GM19035 (cell line): Measurements from ENCODE around the gene CDK12.
A peak's percentile ranks its signal among the peaks of the same experiment; 100 is the strongest.
"Not testable (repeated sequence)": the region's sequence is repeated elsewhere in the genome, so short reads cannot be mapped to it uniquely, and the experiment has no call there.

Source experiments
- ATAC-seq: cut with Tn5 transposase; IDR thresholded peaks from one replicate; pipeline ENCODE4 v1.9.1; 2021; ENCODE audit not compliant: unreplicated experiment

Gene CDK12

GRCh38 chr17:39461113-39461925 lies at the start of gene CDK12:
Gene CDK12 (plus strand): TSS chr17:39461486. CDS start chr17:39462072, 586 bp downstream.
- ATAC-seq, result peak; percentile 82

DNA sequence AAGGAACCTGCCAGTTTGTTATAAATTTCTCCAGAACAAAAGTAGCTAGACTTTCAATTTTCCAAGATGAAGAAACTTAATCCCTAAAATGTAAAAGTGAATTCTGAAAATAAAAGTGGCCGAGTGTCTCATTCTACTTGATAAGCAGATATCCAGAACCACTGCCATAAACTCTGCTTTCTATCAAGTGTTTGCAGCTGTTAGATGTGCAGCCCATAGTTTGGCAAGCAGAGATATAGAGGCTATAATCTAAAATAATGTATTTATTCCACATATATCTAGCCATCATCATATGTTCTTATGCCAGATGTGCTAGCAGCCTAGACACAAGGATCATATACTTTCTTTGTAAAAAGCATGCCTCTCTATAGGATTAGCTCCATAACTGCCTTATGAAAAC lies 45.1 kb upstream of the CDK12 start:
- no peak for ATAC-seq

- ATAC-seq, result no peak
Observed at GRCh38 chr17:39429600-39429999, 31.7 kb upstream of the CDK12 start.

- ATAC-seq, result not testable (repeated sequence)
Observed at GRCh38 chr17:39439868-39440267, 21.4 kb upstream of the CDK12 start.

DNA sequence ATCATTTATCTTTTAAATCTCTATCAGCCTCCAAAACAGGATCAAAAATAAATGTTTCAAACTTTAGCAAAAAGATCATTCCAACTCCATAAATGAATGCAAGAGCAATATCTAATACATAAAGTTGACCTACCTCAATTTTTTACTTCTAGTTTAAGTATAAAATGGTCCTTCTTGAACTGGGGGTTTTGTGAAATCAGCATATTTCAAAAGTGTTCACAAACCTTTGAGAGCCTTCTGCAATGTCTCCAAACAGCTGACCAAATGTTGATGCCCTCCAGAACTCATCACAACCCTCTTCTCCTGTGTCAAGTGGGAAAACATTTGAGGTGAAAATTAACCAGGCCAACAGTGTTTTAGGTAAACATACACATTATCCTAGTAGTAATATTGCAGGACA lies 18.0 kb upstream of the CDK12 start:
- no peak for ATAC-seq

GRCh38 chr17:39447561-39447960 lies 13.7 kb upstream of the CDK12 start:
- ATAC-seq, result no peak

- ATAC-seq, result no peak
Observed at GRCh38 chr17:39450051-39450450, 11.2 kb upstream of the CDK12 start.

GRCh38 chr17:39450847-39451581 lies 10.3 kb upstream of the CDK12 start, which contains the start of gene MED1:
Gene MED1 (minus strand): TSS chr17:39451263. CDS start chr17:39451062, 201 bp downstream.
- ATAC-seq, result peak; percentile 98

- ATAC-seq, result no peak
Observed at GRCh38 chr17:39455919-39456318, 5.4 kb upstream of the CDK12 start.

DNA sequence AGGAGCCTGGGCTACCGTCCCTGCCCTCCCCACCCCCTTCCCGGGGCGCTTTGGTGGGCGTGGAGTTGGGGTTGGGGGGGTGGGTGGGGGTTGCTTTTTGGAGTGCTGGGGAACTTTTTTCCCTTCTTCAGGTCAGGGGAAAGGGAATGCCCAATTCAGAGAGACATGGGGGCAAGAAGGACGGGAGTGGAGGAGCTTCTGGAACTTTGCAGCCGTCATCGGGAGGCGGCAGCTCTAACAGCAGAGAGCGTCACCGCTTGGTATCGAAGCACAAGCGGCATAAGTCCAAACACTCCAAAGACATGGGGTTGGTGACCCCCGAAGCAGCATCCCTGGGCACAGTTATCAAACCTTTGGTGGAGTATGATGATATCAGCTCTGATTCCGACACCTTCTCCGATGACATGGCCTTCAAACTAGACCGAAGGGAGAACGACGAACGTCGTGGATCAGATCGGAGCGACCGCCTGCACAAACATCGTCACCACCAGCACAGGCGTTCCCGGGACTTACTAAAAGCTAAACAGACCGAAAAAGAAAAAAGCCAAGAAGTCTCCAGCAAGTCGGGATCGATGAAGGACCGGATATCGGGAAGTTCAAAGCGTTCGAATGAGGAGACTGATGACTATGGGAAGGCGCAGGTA lies 762 bp downstream of the CDK12 start:
- ATAC-seq, result peak; percentile 5

- no peak for ATAC-seq
Observed at GRCh38 chr17:39462631-39463375, 1.5 kb downstream of the CDK12 start.

DNA sequence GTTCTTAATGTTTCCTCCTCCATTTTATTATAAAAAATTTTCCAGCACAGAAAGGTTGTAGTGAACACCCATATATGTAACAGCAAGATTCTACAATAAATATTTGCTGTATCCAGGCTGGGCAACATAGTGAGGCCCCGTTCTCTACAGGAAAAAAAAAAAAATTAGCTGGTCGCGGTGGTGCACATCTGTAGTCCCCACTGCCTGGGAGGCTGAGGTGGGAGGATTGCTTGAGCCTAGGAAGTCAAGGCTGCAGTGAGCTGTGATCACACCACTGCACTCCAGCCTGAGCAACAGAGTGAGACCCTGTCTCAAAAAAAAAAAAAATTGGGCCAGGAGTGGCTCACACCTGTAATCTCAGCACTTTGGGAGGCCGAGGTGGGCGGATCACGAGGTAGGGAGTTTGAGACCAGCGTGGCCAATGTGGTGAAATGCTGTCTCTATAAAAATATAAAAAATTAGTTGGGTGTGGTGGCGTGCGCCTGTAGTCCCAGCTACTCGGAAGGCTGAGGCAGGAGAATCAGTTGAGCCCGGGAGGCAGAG lies 3.4 kb downstream of the CDK12 start:
- not testable (repeated sequence) for ATAC-seq

DNA sequence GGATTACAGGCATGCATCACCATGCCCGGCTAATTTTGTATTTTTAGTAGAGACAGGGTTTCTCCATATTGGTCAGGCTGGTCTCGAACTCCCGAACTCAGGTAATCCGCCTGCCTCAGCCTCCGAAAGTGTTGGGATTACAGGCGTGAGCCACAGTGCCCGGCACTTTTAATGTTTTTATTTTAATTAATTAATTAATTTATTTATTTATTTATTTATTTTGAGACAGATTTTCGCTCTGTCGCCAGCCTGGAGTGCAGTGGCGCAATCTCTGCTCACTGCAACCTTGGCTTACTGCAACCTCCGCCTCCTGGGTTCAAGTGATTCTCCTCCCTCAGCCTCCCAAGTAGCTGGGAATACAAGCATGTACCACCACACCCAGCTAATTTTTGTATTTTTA lies 7.3 kb downstream of the CDK12 start:
- not testable (repeated sequence) for ATAC-seq

DNA sequence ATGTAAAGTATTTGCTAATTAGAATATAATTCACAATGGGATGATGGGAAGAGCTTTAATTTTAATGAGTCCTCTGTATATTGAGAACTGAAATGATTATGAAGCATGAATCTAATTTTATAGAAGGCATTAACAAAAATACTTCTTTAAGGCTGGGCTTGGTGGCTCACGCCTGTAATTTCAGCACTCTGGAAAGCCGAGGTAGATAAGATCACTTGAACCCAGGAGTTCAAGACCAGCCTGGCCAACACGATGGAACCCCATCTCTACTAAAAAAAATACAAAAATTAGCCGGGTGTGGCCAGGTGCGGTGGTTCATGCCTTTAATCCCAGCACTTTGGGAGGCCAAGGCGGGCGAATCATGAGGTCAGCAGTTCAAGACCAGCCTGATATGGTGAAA lies 12.0 kb downstream of the CDK12 start:
- ATAC-seq, result no peak

GRCh38 chr17:39479631-39480030 lies 18.3 kb downstream of the CDK12 start:
- not testable (repeated sequence) for ATAC-seq

DNA sequence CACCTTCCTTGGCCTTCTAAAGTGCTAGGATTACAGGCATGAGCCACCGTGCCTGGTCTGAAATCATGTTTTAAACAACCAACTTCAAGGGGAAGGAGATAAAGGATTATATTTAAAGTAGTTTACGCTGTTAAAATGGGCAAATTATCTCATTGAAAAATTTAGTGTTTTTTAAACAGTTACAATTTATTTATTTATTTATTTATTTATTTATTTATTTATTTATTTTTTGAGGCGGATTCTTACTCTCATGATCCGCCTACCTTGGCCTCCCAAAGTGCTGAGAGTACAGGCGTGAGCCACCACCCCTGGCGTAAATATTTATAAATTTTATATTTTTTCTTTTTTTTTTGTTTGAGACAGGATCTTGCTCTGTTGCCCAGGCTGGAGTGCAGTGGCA lies 22.2 kb downstream of the CDK12 start:
- ATAC-seq, result no peak

GRCh38 chr17:39484178-39484577 lies 22.9 kb downstream of the CDK12 start:
- no peak for ATAC-seq

DNA sequence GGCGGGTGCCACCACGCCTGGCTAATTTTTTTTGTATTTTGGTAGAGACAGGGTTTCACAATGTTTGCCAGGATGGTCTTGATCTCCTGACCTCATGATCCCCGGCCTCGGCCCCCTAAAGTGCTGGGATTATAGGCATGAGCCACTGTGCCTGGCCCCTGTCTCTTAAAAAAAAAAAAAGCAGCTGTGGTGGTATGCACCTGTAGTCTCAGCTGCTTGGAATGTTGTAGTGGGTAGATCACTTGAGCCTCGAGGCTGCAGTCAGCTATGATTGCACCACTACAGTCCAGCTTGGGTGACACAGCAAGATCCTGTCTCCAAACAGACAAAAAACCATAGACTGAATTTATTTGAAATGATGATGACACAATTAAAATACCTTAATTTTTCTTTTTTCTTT lies 24.3 kb downstream of the CDK12 start:
- no peak for ATAC-seq

- ATAC-seq, result no peak
Observed at GRCh38 chr17:39486242-39486641, 25.0 kb downstream of the CDK12 start.

DNA sequence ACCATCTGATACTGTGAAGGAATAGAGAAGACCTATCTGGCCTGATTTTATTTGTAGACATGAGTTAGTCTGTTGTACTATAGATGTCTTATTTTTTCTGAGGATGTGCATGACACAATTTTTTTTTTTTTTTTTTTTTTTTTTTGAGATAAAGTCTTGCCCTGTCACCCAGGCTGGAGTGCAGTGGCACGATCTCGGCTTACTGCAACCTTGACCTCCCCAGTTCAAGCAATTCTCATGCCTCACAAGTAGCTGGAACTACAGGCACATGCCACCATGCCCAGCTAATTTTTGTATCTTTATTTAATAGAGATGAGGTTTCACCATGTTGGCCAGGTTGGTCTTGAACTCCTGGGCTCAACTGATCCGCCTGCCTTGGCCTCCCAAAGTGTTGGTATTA lies 26.2 kb downstream of the CDK12 start:
- not testable (repeated sequence) for ATAC-seq

DNA sequence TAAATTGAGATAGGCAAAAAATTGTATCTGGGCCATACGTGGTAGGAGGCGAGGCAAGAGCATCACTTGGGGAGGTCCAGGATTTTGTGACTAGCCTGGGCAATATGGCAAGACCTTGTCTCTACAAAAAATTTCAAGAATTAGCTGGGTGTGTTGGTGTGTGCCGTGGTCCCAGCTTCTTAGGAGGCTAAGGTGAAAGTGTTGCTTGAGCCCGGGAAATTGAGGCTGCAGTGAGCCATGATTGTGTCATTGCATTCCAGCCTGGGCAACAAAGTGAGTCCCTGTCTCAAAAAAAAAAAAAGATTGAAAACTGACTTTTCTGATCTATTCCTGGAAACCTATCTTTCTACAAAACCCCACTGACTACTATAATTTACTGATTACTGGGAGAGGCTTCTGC lies 26.7 kb downstream of the CDK12 start:
- ATAC-seq, result no peak
